ENCODE results near the gene ARHGDIA.

The ARHGDIA gene

GRCh38 chr17:81844887-81845286, 26.2 kb downstream of the ARHGDIA start:
- H3K4me1 ChIP-seq (ENCODE audit: control insufficient read depth in 2 of 2, insufficient read depth in 1 of 2, low read depth in 1 of 2, low read length in 2 of 2): no peaks in the 10 kb centered on the region
- H3K79me1 ChIP-seq (ENCODE audit: low read depth, low read length): peaks cover 7% of the 10 kb centered on the region
- no peak overlapping the region for H2AFZ ChIP-seq (ENCODE audit: low read length)
- H3K14ac ChIP-seq (ENCODE audit: low read length): no peak overlapping the region
- H3K23ac ChIP-seq (ENCODE audit: low read depth, low read length, poor library complexity): no peak overlapping the region
- no peaks in the 10 kb centered on the region for H3K27me3 ChIP-seq (ENCODE audit: control insufficient read depth in 3 of 3, insufficient read depth in 3 of 3, low read depth in 1 of 3, low read length in 3 of 3)
- H2AK5ac ChIP-seq (ENCODE audit: low read depth, low read length): no peak overlapping the region
- peak overlapping the region in 1 of 2 donors; percentile 38 for H3K4me3 ChIP-seq (ENCODE audit: low read length in 2 of 2)
- no peak overlapping the region for H4K8ac ChIP-seq (ENCODE audit: low read depth, low read length)
- H2BK120ac ChIP-seq (ENCODE audit: low read depth, low read length): no peak overlapping the region
- H3K18ac ChIP-seq (ENCODE audit: low read length): no peak overlapping the region
- H3K36me3 ChIP-seq (replicated peaks in 1 of 2; ENCODE audit: control insufficient read depth in 2 of 2, insufficient read depth in 2 of 2, low read length in 2 of 2): peaks cover 51 to 61% of the 10 kb centered on the region in 2 donors
- H4K91ac ChIP-seq (ENCODE audit: low read depth, low read length, poor library complexity): no peak overlapping the region
- no peak overlapping the region for H2BK12ac ChIP-seq (ENCODE audit: low read length)
- no peak for DNase-seq (ENCODE audit: low spot score)
- H3K27ac ChIP-seq (replicated peaks; ENCODE audit: low read length): no peak overlapping the region
- H3K4me2 ChIP-seq (ENCODE audit: insufficient read depth, low read length, poor library complexity, severe bottlenecking): no peak overlapping the region
- H2BK5ac ChIP-seq (ENCODE audit: low read length): no peak overlapping the region
- WGBS, 2 donors (ENCODE audit: extremely low coverage in 2 of 2, insufficient read length in 2 of 2, insufficient replicate concordance in 1 of 2): no CpG with 5 or more reads among the region's 13 CpGs
- H3K9me3 ChIP-seq (replicated peaks in 1 of 2; ENCODE audit: control insufficient read depth in 2 of 2, insufficient read depth in 1 of 2, low read depth in 1 of 2, low read length in 2 of 2): no peaks in the 10 kb centered on the region
- peak overlapping the region; percentile 21 for H3K9ac ChIP-seq (ENCODE audit: low read depth, low read length, poor library complexity)
- no peak overlapping the region for H2BK15ac ChIP-seq (ENCODE audit: low read length)
- no peak overlapping the region for H3K4ac ChIP-seq (ENCODE audit: low read length)

GRCh38 chr17:81844327-81844851, 26.7 kb downstream of the ARHGDIA start:
- no peak overlapping the region for H3K4me3 ChIP-seq (ENCODE audit: low read length in 2 of 2)
- no peak overlapping the region for H2AFZ ChIP-seq (ENCODE audit: low read length)
- peak overlapping the region; percentile 55 for H3K23ac ChIP-seq (ENCODE audit: low read depth, low read length, poor library complexity)
- DNase-seq (ENCODE audit: low spot score): no peak
- H2BK120ac ChIP-seq (ENCODE audit: low read depth, low read length): peak overlapping the region; percentile 31
- H4K91ac ChIP-seq (ENCODE audit: low read depth, low read length, poor library complexity): no peak overlapping the region
- no peaks in the 10 kb centered on the region for H3K4me1 ChIP-seq (ENCODE audit: control insufficient read depth in 2 of 2, insufficient read depth in 1 of 2, low read depth in 1 of 2, low read length in 2 of 2)
- no CpG with 5 or more reads among the region's 14 CpGs for WGBS, 2 donors (ENCODE audit: extremely low coverage in 2 of 2, insufficient read length in 2 of 2, insufficient replicate concordance in 1 of 2)
- no peak overlapping the region for H3K4ac ChIP-seq (ENCODE audit: low read length)
- H2AK5ac ChIP-seq (ENCODE audit: low read depth, low read length): no peak overlapping the region
- H3K9ac ChIP-seq (ENCODE audit: low read depth, low read length, poor library complexity): peak overlapping the region; percentile 70
- H3K18ac ChIP-seq (ENCODE audit: low read length): no peak overlapping the region
- no peaks in the 10 kb centered on the region for H3K27me3 ChIP-seq (ENCODE audit: control insufficient read depth in 3 of 3, insufficient read depth in 3 of 3, low read depth in 1 of 3, low read length in 3 of 3)
- H2BK5ac ChIP-seq (ENCODE audit: low read length): no peak overlapping the region
- peaks cover 7% of the 10 kb centered on the region for H3K79me1 ChIP-seq (ENCODE audit: low read depth, low read length)
- peak overlapping the region; percentile 22 for H2BK12ac ChIP-seq (ENCODE audit: low read length)
- no peak overlapping the region for H4K8ac ChIP-seq (ENCODE audit: low read depth, low read length)
- no peak overlapping the region for H3K14ac ChIP-seq (ENCODE audit: low read length)
- H2BK15ac ChIP-seq (ENCODE audit: low read length): no peak overlapping the region
- no peaks in the 10 kb centered on the region for H3K9me3 ChIP-seq (replicated peaks in 1 of 2; ENCODE audit: control insufficient read depth in 2 of 2, insufficient read depth in 1 of 2, low read depth in 1 of 2, low read length in 2 of 2)
- H3K27ac ChIP-seq (replicated peaks; ENCODE audit: low read length): no peak overlapping the region
- peaks cover 49 to 58% of the 10 kb centered on the region in 2 donors for H3K36me3 ChIP-seq (replicated peaks in 1 of 2; ENCODE audit: control insufficient read depth in 2 of 2, insufficient read depth in 2 of 2, low read length in 2 of 2)
- H3K4me2 ChIP-seq (ENCODE audit: insufficient read depth, low read length, poor library complexity, severe bottlenecking): no peak overlapping the region

- Histone ChIP-seq H3K18ac (ENCODE audit: low read length) (no peak overlapping the region), H3K4me2 (ENCODE audit: insufficient read depth, low read length, poor library complexity, severe bottlenecking) (no peak overlapping the region), H4K8ac (ENCODE audit: low read depth, low read length) (no peak overlapping the region), H2AFZ (ENCODE audit: low read length) (no peak overlapping the region), H3K27me3 (ENCODE audit: control insufficient read depth in 3 of 3, insufficient read depth in 3 of 3, low read depth in 1 of 3, low read length in 3 of 3) (no peaks in the 10 kb centered on the region), H3K27ac (replicated peaks; ENCODE audit: low read length) (no peak overlapping the region), H3K14ac (ENCODE audit: low read length) (no peak overlapping the region), H3K23ac (ENCODE audit: low read depth, low read length, poor library complexity) (no peak overlapping the region), H4K91ac (ENCODE audit: low read depth, low read length, poor library complexity) (no peak overlapping the region), H3K4ac (ENCODE audit: low read length) (no peak overlapping the region), H2BK15ac (ENCODE audit: low read length) (no peak overlapping the region), H2AK5ac (ENCODE audit: low read depth, low read length) (no peak overlapping the region), H3K4me3 (ENCODE audit: low read length in 2 of 2) (no peak overlapping the region), H3K36me3 (replicated peaks in 1 of 2; ENCODE audit: control insufficient read depth in 2 of 2, insufficient read depth in 2 of 2, low read length in 2 of 2) (peaks cover 49 to 57% of the 10 kb centered on the region in 2 donors), H3K4me1 (ENCODE audit: control insufficient read depth in 2 of 2, insufficient read depth in 1 of 2, low read depth in 1 of 2, low read length in 2 of 2) (no peaks in the 10 kb centered on the region), H2BK12ac (ENCODE audit: low read length) (peak overlapping the region; percentile 22), H3K79me1 (ENCODE audit: low read depth, low read length) (peaks cover 7% of the 10 kb centered on the region), H3K9ac (ENCODE audit: low read depth, low read length, poor library complexity) (peak overlapping the region; percentile 70), H2BK120ac (ENCODE audit: low read depth, low read length) (peak overlapping the region; percentile 31), H2BK5ac (ENCODE audit: low read length) (no peak overlapping the region), H3K9me3 (replicated peaks in 1 of 2; ENCODE audit: control insufficient read depth in 2 of 2, insufficient read depth in 1 of 2, low read depth in 1 of 2, low read length in 2 of 2) (no peaks in the 10 kb centered on the region)
- WGBS, 2 donors (ENCODE audit: extremely low coverage in 2 of 2, insufficient read length in 2 of 2, insufficient replicate concordance in 1 of 2): no CpG with 5 or more reads among the region's 30 CpGs
- DNase-seq (ENCODE audit: low spot score): no peak
Observed at GRCh38 chr17:81843713-81844326, 27.3 kb downstream of the ARHGDIA start.

DNA sequence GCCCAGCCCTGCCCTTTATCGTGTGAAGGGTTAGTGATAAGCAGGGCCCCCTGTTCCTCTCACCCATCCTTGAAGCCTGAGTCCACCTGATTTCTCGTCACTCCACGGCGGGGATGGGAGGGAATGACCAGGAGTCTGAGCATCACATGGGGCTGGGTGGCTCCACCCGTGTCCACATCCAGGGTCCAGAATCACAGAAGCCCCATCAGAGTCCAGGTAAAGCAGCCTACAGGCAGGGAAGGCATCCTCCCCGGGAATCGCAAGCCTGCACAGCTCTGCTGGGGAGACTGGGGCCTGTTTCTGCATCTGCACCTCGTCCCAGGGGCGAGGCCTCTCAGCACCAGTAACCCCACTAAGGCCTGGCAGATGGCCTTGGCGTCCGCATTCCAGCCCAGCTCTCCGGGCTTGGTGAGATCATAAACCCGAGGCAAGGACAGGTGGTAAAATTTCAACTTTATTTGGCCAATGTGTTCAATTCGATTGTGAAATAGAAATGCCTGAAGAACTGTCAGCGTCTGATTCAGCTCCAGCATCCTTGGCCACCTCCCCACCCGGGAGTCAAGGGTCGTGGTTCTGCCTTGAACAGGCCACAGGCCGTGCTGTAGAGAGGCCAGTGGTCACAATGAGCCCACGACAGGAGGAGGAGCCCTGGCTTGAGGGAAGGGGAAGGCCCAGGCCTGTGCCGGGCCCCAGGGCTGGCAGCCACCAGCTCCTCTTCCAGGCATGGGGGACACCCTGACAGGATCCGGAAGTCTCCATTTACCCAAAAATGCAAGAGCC, 28.2 kb downstream of the ARHGDIA start:
- H2BK5ac ChIP-seq (ENCODE audit: low read length): no peak overlapping the region
- H4K91ac ChIP-seq (ENCODE audit: low read depth, low read length, poor library complexity): no peak overlapping the region
- no peak overlapping the region for H2BK120ac ChIP-seq (ENCODE audit: low read depth, low read length)
- peaks cover 7% of the 10 kb centered on the region for H3K79me1 ChIP-seq (ENCODE audit: low read depth, low read length)
- H3K14ac ChIP-seq (ENCODE audit: low read length): no peak overlapping the region
- no peak overlapping the region for H2AFZ ChIP-seq (ENCODE audit: low read length)
- WGBS, 2 donors (ENCODE audit: extremely low coverage in 2 of 2, insufficient read length in 2 of 2, insufficient replicate concordance in 1 of 2): no CpG with 5 or more reads among the region's 21 CpGs
- H3K36me3 ChIP-seq (replicated peaks in 1 of 2; ENCODE audit: control insufficient read depth in 2 of 2, insufficient read depth in 2 of 2, low read length in 2 of 2): peaks cover 47 to 53% of the 10 kb centered on the region in 2 donors
- H3K23ac ChIP-seq (ENCODE audit: low read depth, low read length, poor library complexity): peak overlapping the region; percentile 89
- no peak overlapping the region for H3K18ac ChIP-seq (ENCODE audit: low read length)
- peak overlapping the region; percentile 11 for H3K4me2 ChIP-seq (ENCODE audit: insufficient read depth, low read length, poor library complexity, severe bottlenecking)
- peak overlapping the region; percentile 43 for H4K8ac ChIP-seq (ENCODE audit: low read depth, low read length)
- H3K9me3 ChIP-seq (replicated peaks in 1 of 2; ENCODE audit: control insufficient read depth in 2 of 2, insufficient read depth in 1 of 2, low read depth in 1 of 2, low read length in 2 of 2): no peaks in the 10 kb centered on the region
- H3K27ac ChIP-seq (replicated peaks; ENCODE audit: low read length): no peak overlapping the region
- H3K4ac ChIP-seq (ENCODE audit: low read length): no peak overlapping the region
- no peak overlapping the region for H2BK12ac ChIP-seq (ENCODE audit: low read length)
- no peaks in the 10 kb centered on the region for H3K27me3 ChIP-seq (ENCODE audit: control insufficient read depth in 3 of 3, insufficient read depth in 3 of 3, low read depth in 1 of 3, low read length in 3 of 3)
- no peak overlapping the region for H3K4me3 ChIP-seq (ENCODE audit: low read length in 2 of 2)
- no peaks in the 10 kb centered on the region for H3K4me1 ChIP-seq (ENCODE audit: control insufficient read depth in 2 of 2, insufficient read depth in 1 of 2, low read depth in 1 of 2, low read length in 2 of 2)
- no peak overlapping the region for H2BK15ac ChIP-seq (ENCODE audit: low read length)
- H3K9ac ChIP-seq (ENCODE audit: low read depth, low read length, poor library complexity): no peak overlapping the region
- H2AK5ac ChIP-seq (ENCODE audit: low read depth, low read length): no peak overlapping the region
- DNase-seq (ENCODE audit: low spot score): no peak
